A549 (cell line): ENCODE results near the gene CCL4. TPM values are rescaled to one million over a fixed set of nuclear protein-coding genes. Genes with fewer than 3 reads are reported as not detected.
"Not testable (repeated sequence)": the region's sequence is repeated elsewhere in the genome, so short reads cannot be mapped to it uniquely, and the experiment has no call there.

Source experiments
- ATAC-seq, 2 experiments: fragments of 200-7000 bp in 1 of 2; fragments of >200 bp in 1 of 2; cut with Nextera tagmentation in 1 of 2; cut with Tn5 transposase in 1 of 2; 3 replicates each; pipeline versions ENCODE4 v1.8.0 to v1.9.1; 2018 to 2020; ENCODE audit warnings: mild to moderate bottlenecking in 1 of 2, moderate library complexity in 1 of 2
- CTCF ChIA-PET: fragments of 300-600 bp; sonication (Branson Sonifier 250); formaldehyde crosslinking; extraction: SDS; loops from one replicate; lab custom pipeline; 2021; ENCODE audit warnings: antibody characterized with exemption, inconsistent platforms; lab: Yijun Ruan, JAX
- POLR2A ChIA-PET: fragments of 350-600 bp; formaldehyde crosslinking; extraction: SDS; loops from one replicate; lab custom pipeline; 2021; ENCODE audit warnings: antibody characterized with exemption, inconsistent platforms; lab: Yijun Ruan, JAX
- DNase-seq, 2 experiments: peaks; one replicate each; pipeline versions ENCODE4 v3.0.0 to v3.0.0-alpha.2; 2011 to 2016; ENCODE audit warnings: low read depth in 1 of 2, low spot score in 1 of 2
- FAIRE-seq: peaks from 2 replicates; lab custom pipeline; 2011; peaks lifted over from hg19 to GRCh38; lab: Jason Lieb, UNC
- H3K27ac ChIP-seq, 2 experiments: fragments of >200 bp; sonication (Bioruptor Twin); formaldehyde crosslinking; 3 replicates each; pipeline ENCODE4 v1.5.1; 2016 to 2017
- H3K4me1 ChIP-seq: fragments of >200 bp; sonication (Bioruptor Twin); formaldehyde crosslinking; 3 replicates; pipeline ENCODE4 v1.6.1; 2016
- H3K4me2 ChIP-seq: fragments of >200 bp; sonication (Bioruptor Twin); formaldehyde crosslinking; 3 replicates; pipeline ENCODE4 v1.6.1; 2016
- H3K4me3 ChIP-seq: fragments of >200 bp; sonication (Bioruptor Twin); formaldehyde crosslinking; 3 replicates; pipeline ENCODE4 v1.5.1; 2016
- H3K9me3 ChIP-seq: fragments of >200 bp; sonication (Bioruptor Twin); formaldehyde crosslinking; 3 replicates; pipeline ENCODE4 v1.6.1; 2016
- CBX2 ChIP-seq: fragments of 200-600 bp; sonication (generic); IDR thresholded peaks from 2 replicates; pipeline ENCODE4 v1.6.1; 2016; ENCODE audit warnings: low read depth, mild to moderate bottlenecking, borderline replicate concordance
- CHD2 ChIP-seq: fragments of 150-350 bp; IDR thresholded peaks from 2 replicates; pipeline ENCODE4 v1.6.1; 2014; ENCODE audit warnings: low read length; ENCODE audit not compliant: partially characterized antibody
- GATA3 ChIP-seq: IDR thresholded peaks from 2 replicates; pipeline ENCODE4 v1.6.1; 2012; ENCODE audit warnings: borderline replicate concordance
- HOXA7 ChIP-seq: fragments of 250-450 bp; sonication (Bioruptor Pico); IDR thresholded peaks from 2 replicates; pipeline ENCODE4 v1.5.0; 2020; ENCODE audit warnings: mild to moderate bottlenecking, moderate library complexity
- JUN ChIP-seq, 2 experiments: fragments of >200 bp; sonication (Bioruptor Twin); formaldehyde crosslinking; IDR thresholded peaks; 2 replicates in 1 of 2; 3 replicates in 1 of 2; pipeline ENCODE4 v1.6.1; 2016 to 2017
- KDM5A ChIP-seq: fragments of 200-600 bp; sonication (generic); IDR thresholded peaks from 2 replicates; pipeline ENCODE4 v1.6.1; 2016; ENCODE audit warnings: antibody characterized with exemption, mild to moderate bottlenecking
- MYC ChIP-seq: IDR thresholded peaks from 2 replicates; pipeline ENCODE4 v1.6.1; 2012; ENCODE audit warnings: mild to moderate bottlenecking, inconsistent platforms, low read length, improper control_type of control experiment, borderline replicate concordance
- RAD21 ChIP-seq, 2 experiments: fragments of >200 bp in 1 of 2; sonication (Bioruptor Twin) in 1 of 2; formaldehyde crosslinking in 1 of 2; IDR thresholded peaks in 1 of 2; conservative IDR thresholded peaks in 1 of 2; 2 replicates in 1 of 2; 3 replicates in 1 of 2; pipeline ENCODE4 v1.6.1; 2012 to 2018; ENCODE audit warnings: inconsistent platforms in 1 of 2
- TFCP2L1 ChIP-seq: fragments of 250-450 bp; sonication (Bioruptor Pico); IDR thresholded peaks from 2 replicates; pipeline ENCODE4 v1.5.0; 2021; ENCODE audit warnings: mild to moderate bottlenecking
- ZSCAN20 ChIP-seq: fragments of 250-450 bp; sonication (Bioruptor Pico); IDR thresholded peaks from 2 replicates; pipeline ENCODE4 v1.8.0; 2022; ENCODE audit warnings: mild to moderate bottlenecking, moderate library complexity
- WGBS: methylation state at CpG from one replicate; pipeline ENCODE4 v1.1.6; 2017; ENCODE audit errors: missing lambda C conversion rate; 5-methylcytosine and 5-hydroxymethylcytosine counted together
- polyA plus RNA-seq, 4 experiments: library from polyadenylated mRNA; depleted of rRNA in 3 of 4; stranded (reverse); fragments of >200 nt; fragmentation: RNase III in 1 of 4; extraction: RNeasy Plus Mini Kit Qiagen cat#74134 plus additional on column Dnase treatment in 1 of 4; gene quantifications; 2 replicates in 3 of 4; 3 replicates in 1 of 4; pipeline ENCODE4 v1.2.3, GENCODE V29; 2011 to 2017
- TF ChIP-seq, protein P1 (sequence below): fragments of 250-450 bp; sonication (Bioruptor Pico); IDR thresholded peaks from 2 replicates; pipeline ENCODE4 v1.5.0; 2020; ENCODE audit warnings: low read depth, mild to moderate bottlenecking, moderate library complexity
- TF ChIP-seq, protein P2 (sequence below): IDR thresholded peaks from 2 replicates; pipeline ENCODE4 v1.6.1; 2012; ENCODE audit warnings: low read depth, borderline replicate concordance
- TF ChIP-seq, protein P3 (sequence below): fragments of >200 bp; sonication (Bioruptor Twin); formaldehyde crosslinking; IDR thresholded peaks from 3 replicates; pipeline ENCODE4 v1.5.1; 2016

CCL4 gene
- polyA plus RNA-seq, 2 of the 4 experiments (the other 2 are of a cell fraction): not detected

DNA sequence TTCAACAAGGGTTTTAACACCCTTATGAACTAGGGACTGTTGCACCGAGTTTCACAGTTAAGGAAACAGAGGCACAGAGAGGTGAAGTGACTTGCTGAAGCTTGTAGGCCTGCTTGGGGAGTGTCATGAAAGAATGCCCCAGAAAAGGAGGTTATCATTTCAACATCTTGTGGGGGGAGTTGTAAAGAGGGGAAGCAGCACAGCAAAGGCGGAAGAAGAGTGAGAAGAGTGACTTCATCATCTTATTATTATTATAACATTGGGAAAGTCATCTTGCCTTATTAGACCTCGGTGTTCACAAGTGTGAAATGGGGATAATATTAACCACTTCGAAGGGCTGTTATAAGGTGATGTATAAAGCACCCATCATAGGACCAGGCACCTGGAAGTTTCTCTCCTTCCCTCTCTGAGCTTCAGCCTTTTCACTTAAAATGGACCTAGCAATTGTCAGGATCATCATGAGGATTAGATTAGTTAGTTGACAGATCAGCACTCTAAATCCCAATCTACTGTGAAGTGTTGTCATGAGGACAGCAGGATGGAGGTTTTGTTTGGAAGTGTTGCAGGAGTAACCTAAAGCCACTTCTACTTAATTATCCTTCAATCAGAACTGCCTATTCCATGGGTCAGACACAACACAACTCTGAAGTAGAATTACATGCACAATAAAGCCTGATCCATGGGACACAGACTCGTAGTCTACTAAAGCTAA is 2.3 kb downstream of the CCL4 start (continued):
- TF ChIP-seq, protein P1, sequence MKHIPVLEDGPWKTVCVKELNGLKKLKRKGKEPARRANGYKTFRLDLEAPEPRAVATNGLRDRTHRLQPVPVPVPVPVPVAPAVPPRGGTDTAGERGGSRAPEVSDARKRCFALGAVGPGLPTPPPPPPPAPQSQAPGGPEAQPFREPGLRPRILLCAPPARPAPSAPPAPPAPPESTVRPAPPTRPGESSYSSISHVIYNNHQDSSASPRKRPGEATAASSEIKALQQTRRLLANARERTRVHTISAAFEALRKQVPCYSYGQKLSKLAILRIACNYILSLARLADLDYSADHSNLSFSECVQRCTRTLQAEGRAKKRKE (CRISPR knock-in tag): no peak
- TF ChIP-seq HOXA7 (CRISPR knock-in tag): no peak
- no peak for TF ChIP-seq ZSCAN20 (CRISPR knock-in tag)

DNA sequence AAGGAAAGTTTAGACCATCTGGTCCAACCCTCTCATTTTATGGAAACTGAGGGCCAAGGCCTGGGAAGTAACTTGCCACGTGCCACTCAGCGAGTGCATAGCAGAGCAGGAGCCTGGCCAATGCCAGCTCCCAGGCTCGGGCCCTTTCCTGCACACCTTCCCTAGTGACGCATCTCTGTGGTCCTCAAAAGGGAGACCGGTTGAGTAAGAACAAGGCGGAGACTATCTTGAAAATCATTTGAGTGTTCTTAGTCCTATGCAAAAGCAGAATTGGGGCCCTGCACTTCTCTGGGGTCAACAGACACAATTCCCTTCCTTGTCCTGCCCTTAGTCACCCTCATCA is 2.8 kb downstream of the CCL4 start:
- H3K4me1 ChIP-seq: no peaks in the 10 kb centered on the region
- no peak for FAIRE-seq
- H3K4me3 ChIP-seq: no peak overlapping the region
- no peak for DNase-seq
- ATAC-seq: no peak
- 51% methylated on average over 6 of the region's 6 CpGs for WGBS
- peaks cover 6% of the 10 kb centered on the region; the same call in 1 of the 3 replicates for H3K9me3 ChIP-seq
- H3K4me2 ChIP-seq: no peak overlapping the region
- TF ChIP-seq, protein P2, sequence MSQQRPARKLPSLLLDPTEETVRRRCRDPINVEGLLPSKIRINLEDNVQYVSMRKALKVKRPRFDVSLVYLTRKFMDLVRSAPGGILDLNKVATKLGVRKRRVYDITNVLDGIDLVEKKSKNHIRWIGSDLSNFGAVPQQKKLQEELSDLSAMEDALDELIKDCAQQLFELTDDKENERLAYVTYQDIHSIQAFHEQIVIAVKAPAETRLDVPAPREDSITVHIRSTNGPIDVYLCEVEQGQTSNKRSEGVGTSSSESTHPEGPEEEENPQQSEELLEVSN: no peak
- no peak for TF ChIP-seq ZSCAN20 (CRISPR knock-in tag)
- TF ChIP-seq, protein P3, sequence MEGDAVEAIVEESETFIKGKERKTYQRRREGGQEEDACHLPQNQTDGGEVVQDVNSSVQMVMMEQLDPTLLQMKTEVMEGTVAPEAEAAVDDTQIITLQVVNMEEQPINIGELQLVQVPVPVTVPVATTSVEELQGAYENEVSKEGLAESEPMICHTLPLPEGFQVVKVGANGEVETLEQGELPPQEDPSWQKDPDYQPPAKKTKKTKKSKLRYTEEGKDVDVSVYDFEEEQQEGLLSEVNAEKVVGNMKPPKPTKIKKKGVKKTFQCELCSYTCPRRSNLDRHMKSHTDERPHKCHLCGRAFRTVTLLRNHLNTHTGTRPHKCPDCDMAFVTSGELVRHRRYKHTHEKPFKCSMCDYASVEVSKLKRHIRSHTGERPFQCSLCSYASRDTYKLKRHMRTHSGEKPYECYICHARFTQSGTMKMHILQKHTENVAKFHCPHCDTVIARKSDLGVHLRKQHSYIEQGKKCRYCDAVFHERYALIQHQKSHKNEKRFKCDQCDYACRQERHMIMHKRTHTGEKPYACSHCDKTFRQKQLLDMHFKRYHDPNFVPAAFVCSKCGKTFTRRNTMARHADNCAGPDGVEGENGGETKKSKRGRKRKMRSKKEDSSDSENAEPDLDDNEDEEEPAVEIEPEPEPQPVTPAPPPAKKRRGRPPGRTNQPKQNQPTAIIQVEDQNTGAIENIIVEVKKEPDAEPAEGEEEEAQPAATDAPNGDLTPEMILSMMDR: no peak
- no peak for TF ChIP-seq TFCP2L1
- H3K27ac ChIP-seq: no peak overlapping the region
- POLR2A ChIA-PET: no interaction called here
- CTCF ChIA-PET: interaction anchor here (1.1 to 1.7 kb wide), 3 partner anchors 26 to 42 kb away, joined by 4 to 6 read pairs (median 5); no protein-coding TSS in a partner anchor

DNA sequence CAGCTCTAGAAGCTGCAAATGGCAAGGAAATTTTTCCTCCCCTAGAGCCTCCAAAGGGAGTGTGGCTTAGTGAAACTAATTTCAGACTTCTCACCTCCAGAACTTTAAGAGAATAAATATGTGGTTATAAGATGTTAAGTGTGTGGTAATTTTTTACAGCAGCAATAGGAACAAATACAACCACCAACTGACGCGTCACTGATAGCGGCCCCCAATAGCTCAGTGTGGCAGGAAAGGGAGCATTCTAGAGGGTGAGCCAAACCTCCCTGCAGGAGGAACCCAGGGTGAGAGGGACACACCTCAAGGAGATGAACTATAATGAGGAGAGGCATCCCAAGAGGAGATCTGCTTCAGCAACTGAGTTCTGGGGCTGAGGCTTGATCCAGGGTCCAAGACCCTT is 4.0 kb downstream of the CCL4 start:
- Histone ChIP-seq H3K27ac (no peak overlapping the region), H3K4me2 (no peak overlapping the region)
- FAIRE-seq (no peak), ATAC-seq (no peak)
- CTCF ChIA-PET: interaction anchor here (0.8 to 2.4 kb wide), 3 partner anchors 18 to 41 kb away, joined by 3 to 5 read pairs (median 5); no protein-coding TSS in a partner anchor
- WGBS: 75% methylated on average over 3 of the region's 3 CpGs
- TF ChIP-seq GATA3: no peak
- no peak for TF ChIP-seq CHD2
- no peak for TF ChIP-seq RAD21 (conservative IDR thresholded peaks at IDR 0.05 in 1 of 2, IDR thresholded peaks at IDR 0.05 in 1 of 2)
- TF ChIP-seq CBX2: no peak
- no peak for TF ChIP-seq MYC
- no peak for TF ChIP-seq ZSCAN20 (CRISPR knock-in tag)
- TF ChIP-seq KDM5A: no peak
- TF ChIP-seq JUN (IDR thresholded peaks at IDR 0.05): no peak
- TF ChIP-seq, all 56 proteins: peak for 0
- POLR2A ChIA-PET: no interaction called here
- Histone ChIP-seq H3K4me1 (no peaks in the 10 kb centered on the region), H3K9me3 (peaks cover 14% of the 10 kb centered on the region; the same call in 2 of the 3 replicates), H3K4me3 (no peak overlapping the region)
- no peak for DNase-seq

DNA sequence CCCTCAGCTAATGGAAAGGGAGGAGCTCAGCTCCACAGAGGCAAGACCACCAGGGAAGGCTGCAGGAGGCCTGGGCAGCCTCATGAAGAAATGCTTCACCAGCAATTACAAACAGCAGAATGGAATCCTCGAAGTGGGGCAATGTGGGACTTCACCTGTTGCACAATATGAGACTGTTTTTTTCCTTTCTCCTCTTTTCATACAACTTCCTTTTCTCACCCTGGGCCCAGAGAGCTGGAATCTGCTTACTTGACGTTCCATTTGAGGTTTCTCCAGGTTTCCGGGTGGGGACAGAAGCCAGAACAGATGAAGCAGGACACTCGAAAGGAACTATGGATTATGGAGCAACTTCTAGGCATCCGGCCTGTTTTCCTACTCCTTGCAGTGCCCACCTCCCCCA is 4.6 kb downstream of the CCL4 start:
- FAIRE-seq, H3K27ac ChIP-seq, DNase-seq, H3K4me2 ChIP-seq, POLR2A ChIA-PET, H3K4me1 ChIP-seq, H3K4me3 ChIP-seq, ATAC-seq: not testable (repeated sequence)
- peaks cover 17% of the 10 kb centered on the region; the same call in 2 of the 3 replicates for H3K9me3 ChIP-seq
- CTCF ChIA-PET: interaction anchor here (0.8 to 2.4 kb wide), 2 partner anchors 18 to 41 kb away, joined by 3 to 5 read pairs; no protein-coding TSS in a partner anchor
- 22% methylated on average over 5 of the region's 5 CpGs for WGBS
